Omental fat pad (tissue), 4 donors: ENCODE data around the gene NCLN. TPM values are rescaled to one million over a fixed set of nuclear protein-coding genes. Genes with fewer than 3 reads are reported as not detected.

ENCODE experiments used
- ATAC-seq: fragments of 150-250 bp; one replicate; pipeline ENCODE4 v1.9.1; 2016; ENCODE audit warnings: mild to moderate bottlenecking, moderate library complexity; ENCODE audit not compliant: low FRiP score
- DNase-seq: peaks from one replicate; pipeline ENCODE4 v3.0.0-alpha.2; 2019; ENCODE audit warnings: low spot score
- total RNA-seq, 4 donors: library from RNA; depleted of rRNA; stranded (reverse); fragments of >200 nt; gene quantifications; one replicate each; pipeline ENCODE4 v1.1.0, GENCODE V29; 2016
- TF ChIP-seq, protein P1 (sequence below), 3 donors: fragments of 450-650 bp; IDR thresholded peaks; one replicate each; pipeline ENCODE4 v1.5.1; 2016 to 2017; ENCODE audit warnings: antibody characterized with exemption in 3 of 3, mild to moderate bottlenecking in 3 of 3, moderate library complexity in 2 of 3

NCLN gene, protein sequence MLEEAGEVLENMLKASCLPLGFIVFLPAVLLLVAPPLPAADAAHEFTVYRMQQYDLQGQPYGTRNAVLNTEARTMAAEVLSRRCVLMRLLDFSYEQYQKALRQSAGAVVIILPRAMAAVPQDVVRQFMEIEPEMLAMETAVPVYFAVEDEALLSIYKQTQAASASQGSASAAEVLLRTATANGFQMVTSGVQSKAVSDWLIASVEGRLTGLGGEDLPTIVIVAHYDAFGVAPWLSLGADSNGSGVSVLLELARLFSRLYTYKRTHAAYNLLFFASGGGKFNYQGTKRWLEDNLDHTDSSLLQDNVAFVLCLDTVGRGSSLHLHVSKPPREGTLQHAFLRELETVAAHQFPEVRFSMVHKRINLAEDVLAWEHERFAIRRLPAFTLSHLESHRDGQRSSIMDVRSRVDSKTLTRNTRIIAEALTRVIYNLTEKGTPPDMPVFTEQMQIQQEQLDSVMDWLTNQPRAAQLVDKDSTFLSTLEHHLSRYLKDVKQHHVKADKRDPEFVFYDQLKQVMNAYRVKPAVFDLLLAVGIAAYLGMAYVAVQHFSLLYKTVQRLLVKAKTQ
- 10 to 100 TPM; 33.6 to 65.7 (median 41.1) TPM for total RNA-seq

- ATAC-seq (peak; percentile 97), DNase-seq (peak; percentile 82)
- TF ChIP-seq, protein P1, sequence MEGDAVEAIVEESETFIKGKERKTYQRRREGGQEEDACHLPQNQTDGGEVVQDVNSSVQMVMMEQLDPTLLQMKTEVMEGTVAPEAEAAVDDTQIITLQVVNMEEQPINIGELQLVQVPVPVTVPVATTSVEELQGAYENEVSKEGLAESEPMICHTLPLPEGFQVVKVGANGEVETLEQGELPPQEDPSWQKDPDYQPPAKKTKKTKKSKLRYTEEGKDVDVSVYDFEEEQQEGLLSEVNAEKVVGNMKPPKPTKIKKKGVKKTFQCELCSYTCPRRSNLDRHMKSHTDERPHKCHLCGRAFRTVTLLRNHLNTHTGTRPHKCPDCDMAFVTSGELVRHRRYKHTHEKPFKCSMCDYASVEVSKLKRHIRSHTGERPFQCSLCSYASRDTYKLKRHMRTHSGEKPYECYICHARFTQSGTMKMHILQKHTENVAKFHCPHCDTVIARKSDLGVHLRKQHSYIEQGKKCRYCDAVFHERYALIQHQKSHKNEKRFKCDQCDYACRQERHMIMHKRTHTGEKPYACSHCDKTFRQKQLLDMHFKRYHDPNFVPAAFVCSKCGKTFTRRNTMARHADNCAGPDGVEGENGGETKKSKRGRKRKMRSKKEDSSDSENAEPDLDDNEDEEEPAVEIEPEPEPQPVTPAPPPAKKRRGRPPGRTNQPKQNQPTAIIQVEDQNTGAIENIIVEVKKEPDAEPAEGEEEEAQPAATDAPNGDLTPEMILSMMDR (IDR thresholded peaks at IDR 0.05), result no peak
Measured at GRCh38 chr19:3185461-3186159, at the start of gene NCLN. NCLN (plus strand) TSS chr19:3185930; CDS start chr19:3186031, 101 bp downstream.

- no peak for ATAC-seq
- TF ChIP-seq, protein P1 (IDR thresholded peaks at IDR 0.05), result no peak
- no peak for DNase-seq
Measured at GRCh38 chr19:3135961-3136683, 49.6 kb upstream of the NCLN start, which contains the start of gene GNA15. GNA15 (plus strand) TSS chr19:3136033; CDS start chr19:3136451, 418 bp downstream.

DNA sequence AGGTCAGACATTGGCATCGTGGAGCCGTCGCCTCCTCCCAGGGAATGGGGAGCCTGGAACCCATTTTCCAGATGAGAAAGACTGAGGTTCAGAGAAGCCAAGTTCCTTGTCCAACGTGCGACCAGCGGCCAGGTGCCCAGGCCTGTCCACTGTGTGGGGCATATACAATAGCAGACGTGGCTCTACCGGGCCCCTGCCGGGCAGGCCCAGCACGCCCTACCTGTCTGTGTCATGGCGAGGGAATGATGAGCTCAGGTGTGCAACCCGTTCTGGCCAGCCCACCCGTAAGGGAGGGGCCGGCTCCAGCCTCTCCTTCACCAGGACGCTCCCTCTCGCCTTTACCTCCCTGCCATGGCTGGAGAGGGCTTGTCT lies 49.1 kb upstream of the NCLN start:
- ATAC-seq (no peak), DNase-seq (no peak)
- TF ChIP-seq, protein P1 (IDR thresholded peaks at IDR 0.05), result no peak

- no peak for ATAC-seq
- TF ChIP-seq, protein P1 (IDR thresholded peaks at IDR 0.05), result no peak
Measured at GRCh38 chr19:3137119-3137518, 48.6 kb upstream of the NCLN start.

DNA sequence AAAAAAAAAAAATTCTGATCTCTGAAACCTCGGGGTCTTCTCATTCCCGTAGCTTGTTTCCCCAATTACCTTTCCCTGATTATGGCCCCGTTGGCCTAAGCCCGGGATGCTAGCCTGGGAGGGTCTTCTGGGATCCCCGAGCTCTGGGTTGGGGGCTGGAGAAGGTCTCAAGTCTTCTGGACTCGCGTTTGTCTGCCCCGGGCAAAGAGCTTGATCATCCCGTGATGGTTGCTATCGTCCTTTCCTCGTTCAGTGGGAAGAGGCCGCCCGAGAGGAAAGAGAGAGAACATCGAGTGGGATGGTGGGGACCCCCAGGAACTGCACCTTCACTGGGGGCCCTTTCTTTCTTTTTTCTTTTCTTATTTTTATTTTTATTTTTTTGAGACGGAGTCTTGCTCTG lies 47.5 kb upstream of the NCLN start:
- TF ChIP-seq, protein P1 (IDR thresholded peaks at IDR 0.05), result no peak
- no peak for ATAC-seq
- no peak for DNase-seq

More at GRCh38 chr19:3137119-3137518, 48.6 kb upstream of the NCLN start:
- DNase-seq, result no peak

DNA sequence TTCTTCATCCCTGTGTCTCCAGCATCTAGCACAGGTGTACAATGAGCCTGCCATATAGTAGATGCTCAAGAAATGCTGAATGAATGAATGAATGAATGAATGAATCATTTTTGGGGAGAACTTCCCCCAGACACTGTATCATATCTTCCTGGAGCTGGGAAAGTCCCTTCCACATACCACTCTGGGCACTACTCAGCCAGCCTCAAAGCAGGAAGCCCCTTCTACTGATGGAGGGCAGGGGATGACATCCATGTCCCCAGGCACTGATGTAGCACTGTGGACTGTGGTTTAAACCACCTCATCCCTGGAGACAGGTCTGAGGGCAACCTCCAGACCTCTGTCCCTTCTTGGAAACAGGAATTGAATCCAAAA lies 45.1 kb upstream of the NCLN start:
- TF ChIP-seq, protein P1 (IDR thresholded peaks at IDR 0.05), result no peak
- no peak for DNase-seq
- no peak for ATAC-seq
